K562 (cell line): ENCODE measurements around the gene FBXO48. TPM values are rescaled to one million over a fixed set of nuclear protein-coding genes. Genes with fewer than 3 reads are reported as not detected.
A peak's percentile ranks its signal among the peaks of the same experiment; 100 is the strongest.

Experiments
- ARID1B ChIP-seq: fragments of 450-650 bp; IDR thresholded peaks from 2 replicates; pipeline ENCODE4 v1.6.1; 2016; ENCODE audit warnings: antibody characterized with exemption, mild to moderate bottlenecking, inconsistent platforms
- GABPA ChIP-seq: fragments of 200-800 bp; sonication (Bioruptor generic); conservative IDR thresholded peaks from 2 replicates; pipeline ENCODE4 v1.6.1; 2016; ENCODE audit warnings: low read depth, missing genetic modification characterization, missing compliant biosample characterization
- IFI16 ChIP-seq: fragments of 250-450 bp; sonication (Bioruptor Pico); IDR thresholded peaks from 2 replicates; pipeline ENCODE4 v2.1.2; 2022; ENCODE audit warnings: mild to moderate bottlenecking, inconsistent platforms
- KDM1A ChIP-seq, 2 experiments: fragments of 450-650 bp; IDR thresholded peaks; 2 replicates each; pipeline ENCODE4 v1.6.1; 2016; ENCODE audit warnings: mild to moderate bottlenecking in 2 of 2
- POLR2B ChIP-seq: fragments of 450-650 bp; IDR thresholded peaks from 2 replicates; pipeline ENCODE4 v1.6.1; 2018; ENCODE audit warnings: low read depth; ENCODE audit not compliant: partially characterized antibody
- RBM14 ChIP-seq: fragments of 200-400 bp; formaldehyde crosslinking; IDR thresholded peaks from 2 replicates; pipeline ENCODE4 v1.6.1; 2018; ENCODE audit warnings: low read depth, mild to moderate bottlenecking, low read length, moderate library complexity, borderline replicate concordance; ENCODE audit not compliant: insufficient read depth
- RBM15 ChIP-seq: fragments of 200-400 bp; formaldehyde crosslinking; IDR thresholded peaks from 2 replicates; pipeline ENCODE4 v1.6.1; 2018; ENCODE audit warnings: mild to moderate bottlenecking, low read length, moderate library complexity; ENCODE audit not compliant: insufficient read depth
- RFX7 ChIP-seq: fragments of 250-450 bp; sonication (Bioruptor Pico); IDR thresholded peaks from 2 replicates; pipeline ENCODE4 v1.5.1; 2021; ENCODE audit warnings: mild to moderate bottlenecking
- SOX6 ChIP-seq: fragments of 450-650 bp; IDR thresholded peaks from 2 replicates; pipeline ENCODE4 v1.6.1; 2014; ENCODE audit warnings: mild to moderate bottlenecking
- SREBF1 ChIP-seq: fragments of 150-350 bp; IDR thresholded peaks from 2 replicates; pipeline ENCODE4 v1.6.1; 2014; ENCODE audit warnings: antibody characterized with exemption, low read depth, low read length, borderline replicate concordance
- STAT5A ChIP-seq: IDR thresholded peaks from 2 replicates; pipeline ENCODE4 v1.6.1; 2012; ENCODE audit warnings: low read length, inconsistent platforms, borderline replicate concordance
- TBP ChIP-seq: optimal IDR thresholded peaks from 2 replicates; pipeline ENCODE3; 2011; ENCODE audit warnings: low read depth, low read length, improper control_type of control experiment
- ZNF121 ChIP-seq: sonication (generic); formaldehyde crosslinking; conservative IDR thresholded peaks from 2 replicates; pipeline ENCODE4 v1.8.0; 2022; ENCODE audit warnings: missing genetic modification reagents
- ZNF384 ChIP-seq: IDR thresholded peaks from 2 replicates; pipeline ENCODE4 v1.6.1; 2012; ENCODE audit warnings: low read depth, low read length, improper control_type of control experiment
- ZNF583 ChIP-seq: fragments of 250-450 bp; sonication (Bioruptor Pico); IDR thresholded peaks from 2 replicates; pipeline ENCODE4 v1.4.0; 2020
- ZNF589 ChIP-seq: fragments of 200-800 bp; sonication (Bioruptor generic); IDR thresholded peaks from 2 replicates; pipeline ENCODE4 v1.6.1; 2016; ENCODE audit warnings: low read depth, missing genetic modification characterization, missing compliant biosample characterization
- polyA plus RNA-seq, 8 experiments: library from polyadenylated mRNA; depleted of rRNA in 4 of 8; stranded (reverse) in 5 of 8; unstranded in 3 of 8; fragments of >200 nt; fragmentation: Nextera tagmentation in 2 of 8; fragmentation: Illumina TruSeq in 1 of 8; extraction: Ambion mirVana in 2 of 8; extraction: Trizol in 1 of 8; gene quantifications; 2 replicates each; pipeline versions ENCODE4 v1.2.1 to v1.2.3, GENCODE V29; 2011 to 2014; ENCODE audit warnings: inconsistent platforms in 1 of 8, missing spikeins in 1 of 8
- total RNA-seq, 7 experiments: library from RNA; depleted of rRNA in 6 of 7; stranded (reverse); fragments of >200 nt in 6 of 7; fragmentation: Illumina TruSeq in 2 of 7; extraction: Trizol in 2 of 7; gene quantifications; 2 replicates each; pipeline versions ENCODE4 v1.2.1 to v1.2.3, GENCODE V29; 2011 to 2021; ENCODE audit warnings: low replicate concordance in 1 of 7
- TF ChIP-seq, protein P1 (sequence below): sonication (generic); formaldehyde crosslinking; IDR thresholded peaks from 2 replicates; pipeline ENCODE4 v1.8.1; 2023; ENCODE audit warnings: mild to moderate bottlenecking, missing genetic modification reagents
- TF ChIP-seq, protein P2 (sequence below): sonication (generic); formaldehyde crosslinking; IDR thresholded peaks from 2 replicates; pipeline ENCODE4 v1.8.0; 2022; ENCODE audit warnings: missing genetic modification reagents, mild to moderate bottlenecking, moderate library complexity, borderline replicate concordance
- TF ChIP-seq, protein P3 (sequence below): fragments of 450-650 bp; IDR thresholded peaks from 2 replicates; pipeline ENCODE4 v1.6.1; 2018; ENCODE audit not compliant: partially characterized antibody
- TF ChIP-seq, protein P4 (sequence below): fragments of 450-650 bp; IDR thresholded peaks from 2 replicates; pipeline ENCODE4 v1.6.1; 2016; ENCODE audit warnings: borderline replicate concordance

FBXO48 gene
- total and polyA plus RNA-seq, 9 of the 15 experiments (the other 6 are each of a cell fraction or from before 2014, with no cell fraction given), result 0.36 to 1.8 (median 0.73) TPM

DNA sequence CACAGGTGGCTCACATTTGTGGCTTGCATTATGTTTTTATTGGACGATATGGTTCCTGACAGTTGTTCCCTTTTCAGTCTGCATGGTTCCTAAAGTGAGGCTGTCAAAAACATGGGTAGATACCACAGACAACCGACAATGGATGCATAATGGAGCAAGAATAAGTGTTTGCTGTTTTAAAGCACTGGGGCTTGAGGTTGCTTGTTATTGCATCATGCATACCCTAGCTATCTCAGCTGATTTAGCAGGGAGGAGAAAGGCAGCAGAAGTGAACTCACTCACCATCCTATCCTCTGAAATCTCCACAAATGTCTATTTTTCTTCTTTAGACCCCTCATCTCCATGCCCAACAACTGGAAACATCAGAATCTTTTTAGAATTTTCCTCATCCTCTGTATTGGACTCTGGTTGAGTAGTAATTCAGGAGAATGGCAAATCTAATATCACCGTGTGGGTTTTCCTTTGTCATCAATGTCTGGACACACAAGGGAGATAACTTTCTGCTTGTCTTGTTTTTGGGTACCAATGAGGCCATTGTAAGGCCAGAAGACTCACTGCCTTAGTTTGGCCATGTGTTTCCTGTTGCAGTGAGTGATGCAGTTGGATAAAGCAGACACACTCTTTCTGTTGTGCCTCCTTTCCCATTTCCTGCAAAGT, 46.7 kb downstream of the FBXO48 start (continued):
- TF ChIP-seq, protein P1, sequence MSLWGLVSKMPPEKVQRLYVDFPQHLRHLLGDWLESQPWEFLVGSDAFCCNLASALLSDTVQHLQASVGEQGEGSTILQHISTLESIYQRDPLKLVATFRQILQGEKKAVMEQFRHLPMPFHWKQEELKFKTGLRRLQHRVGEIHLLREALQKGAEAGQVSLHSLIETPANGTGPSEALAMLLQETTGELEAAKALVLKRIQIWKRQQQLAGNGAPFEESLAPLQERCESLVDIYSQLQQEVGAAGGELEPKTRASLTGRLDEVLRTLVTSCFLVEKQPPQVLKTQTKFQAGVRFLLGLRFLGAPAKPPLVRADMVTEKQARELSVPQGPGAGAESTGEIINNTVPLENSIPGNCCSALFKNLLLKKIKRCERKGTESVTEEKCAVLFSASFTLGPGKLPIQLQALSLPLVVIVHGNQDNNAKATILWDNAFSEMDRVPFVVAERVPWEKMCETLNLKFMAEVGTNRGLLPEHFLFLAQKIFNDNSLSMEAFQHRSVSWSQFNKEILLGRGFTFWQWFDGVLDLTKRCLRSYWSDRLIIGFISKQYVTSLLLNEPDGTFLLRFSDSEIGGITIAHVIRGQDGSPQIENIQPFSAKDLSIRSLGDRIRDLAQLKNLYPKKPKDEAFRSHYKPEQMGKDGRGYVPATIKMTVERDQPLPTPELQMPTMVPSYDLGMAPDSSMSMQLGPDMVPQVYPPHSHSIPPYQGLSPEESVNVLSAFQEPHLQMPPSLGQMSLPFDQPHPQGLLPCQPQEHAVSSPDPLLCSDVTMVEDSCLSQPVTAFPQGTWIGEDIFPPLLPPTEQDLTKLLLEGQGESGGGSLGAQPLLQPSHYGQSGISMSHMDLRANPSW (CRISPR knock-in tag), result no peak
- no peak for TF ChIP-seq RFX7
- TF ChIP-seq, protein P2, sequence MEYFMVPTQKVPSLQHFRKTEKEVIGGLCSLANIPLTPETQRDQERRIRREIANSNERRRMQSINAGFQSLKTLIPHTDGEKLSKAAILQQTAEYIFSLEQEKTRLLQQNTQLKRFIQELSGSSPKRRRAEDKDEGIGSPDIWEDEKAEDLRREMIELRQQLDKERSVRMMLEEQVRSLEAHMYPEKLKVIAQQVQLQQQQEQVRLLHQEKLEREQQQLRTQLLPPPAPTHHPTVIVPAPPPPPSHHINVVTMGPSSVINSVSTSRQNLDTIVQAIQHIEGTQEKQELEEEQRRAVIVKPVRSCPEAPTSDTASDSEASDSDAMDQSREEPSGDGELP (CRISPR knock-in tag), result peak; percentile 86
- TF ChIP-seq POLR2B, result no peak
- peak; percentile 90 for TF ChIP-seq ZNF583
- TF ChIP-seq IFI16 (CRISPR knock-in tag), result no peak
- TF ChIP-seq RBM14, result no peak
- TF ChIP-seq GABPA (tag), result no peak
- TF ChIP-seq, protein P3, sequence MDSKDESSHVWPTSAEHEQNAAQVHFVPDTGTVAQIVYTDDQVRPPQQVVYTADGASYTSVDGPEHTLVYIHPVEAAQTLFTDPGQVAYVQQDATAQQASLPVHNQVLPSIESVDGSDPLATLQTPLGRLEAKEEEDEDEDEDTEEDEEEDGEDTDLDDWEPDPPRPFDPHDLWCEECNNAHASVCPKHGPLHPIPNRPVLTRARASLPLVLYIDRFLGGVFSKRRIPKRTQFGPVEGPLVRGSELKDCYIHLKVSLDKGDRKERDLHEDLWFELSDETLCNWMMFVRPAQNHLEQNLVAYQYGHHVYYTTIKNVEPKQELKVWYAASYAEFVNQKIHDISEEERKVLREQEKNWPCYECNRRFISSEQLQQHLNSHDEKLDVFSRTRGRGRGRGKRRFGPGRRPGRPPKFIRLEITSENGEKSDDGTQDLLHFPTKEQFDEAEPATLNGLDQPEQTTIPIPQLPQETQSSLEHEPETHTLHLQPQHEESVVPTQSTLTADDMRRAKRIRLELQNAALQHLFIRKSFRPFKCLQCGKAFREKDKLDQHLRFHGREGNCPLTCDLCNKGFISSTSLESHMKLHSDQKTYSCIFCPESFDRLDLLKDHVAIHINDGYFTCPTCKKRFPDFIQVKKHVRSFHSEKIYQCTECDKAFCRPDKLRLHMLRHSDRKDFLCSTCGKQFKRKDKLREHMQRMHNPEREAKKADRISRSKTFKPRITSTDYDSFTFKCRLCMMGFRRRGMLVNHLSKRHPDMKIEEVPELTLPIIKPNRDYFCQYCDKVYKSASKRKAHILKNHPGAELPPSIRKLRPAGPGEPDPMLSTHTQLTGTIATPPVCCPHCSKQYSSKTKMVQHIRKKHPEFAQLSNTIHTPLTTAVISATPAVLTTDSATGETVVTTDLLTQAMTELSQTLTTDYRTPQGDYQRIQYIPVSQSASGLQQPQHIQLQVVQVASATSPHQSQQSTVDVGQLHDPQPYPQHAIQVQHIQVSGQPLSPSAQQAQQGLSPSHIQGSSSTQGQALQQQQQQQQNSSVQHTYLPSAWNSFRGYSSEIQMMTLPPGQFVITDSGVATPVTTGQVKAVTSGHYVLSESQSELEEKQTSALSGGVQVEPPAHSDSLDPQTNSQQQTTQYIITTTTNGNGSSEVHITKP, result no peak
- TF ChIP-seq KDM1A (IDR thresholded peaks at IDR 0.05), result no peak
- no peak for TF ChIP-seq TBP
- TF ChIP-seq ZNF121 (CRISPR knock-in tag), result no peak
- peak; percentile 73; the same call in 1 of the 2 replicates for TF ChIP-seq ARID1B
- no peak for TF ChIP-seq RBM15
- TF ChIP-seq, protein P4, sequence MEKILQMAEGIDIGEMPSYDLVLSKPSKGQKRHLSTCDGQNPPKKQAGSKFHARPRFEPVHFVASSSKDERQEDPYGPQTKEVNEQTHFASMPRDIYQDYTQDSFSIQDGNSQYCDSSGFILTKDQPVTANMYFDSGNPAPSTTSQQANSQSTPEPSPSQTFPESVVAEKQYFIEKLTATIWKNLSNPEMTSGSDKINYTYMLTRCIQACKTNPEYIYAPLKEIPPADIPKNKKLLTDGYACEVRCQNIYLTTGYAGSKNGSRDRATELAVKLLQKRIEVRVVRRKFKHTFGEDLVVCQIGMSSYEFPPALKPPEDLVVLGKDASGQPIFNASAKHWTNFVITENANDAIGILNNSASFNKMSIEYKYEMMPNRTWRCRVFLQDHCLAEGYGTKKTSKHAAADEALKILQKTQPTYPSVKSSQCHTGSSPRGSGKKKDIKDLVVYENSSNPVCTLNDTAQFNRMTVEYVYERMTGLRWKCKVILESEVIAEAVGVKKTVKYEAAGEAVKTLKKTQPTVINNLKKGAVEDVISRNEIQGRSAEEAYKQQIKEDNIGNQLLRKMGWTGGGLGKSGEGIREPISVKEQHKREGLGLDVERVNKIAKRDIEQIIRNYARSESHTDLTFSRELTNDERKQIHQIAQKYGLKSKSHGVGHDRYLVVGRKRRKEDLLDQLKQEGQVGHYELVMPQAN, result no peak
- TF ChIP-seq ZNF384, result no peak
- no peak for TF ChIP-seq STAT5A
- TF ChIP-seq SOX6, result peak; percentile 87
- peak; percentile 90; the same call in 1 of the 2 replicates for TF ChIP-seq ZNF589
- TF ChIP-seq SREBF1, result no peak
